NK-92 (cell line): ENCODE measurements around the gene LGALS1.
"Not testable (repeated sequence)": the region's sequence is repeated elsewhere in the genome, so short reads cannot be mapped to it uniquely, and the experiment has no call there.

Experiments used
- DNase-seq: peaks from one replicate; lab custom pipeline; 2025; ENCODE audit not compliant: unreplicated experiment; lab: John Stamatoyannopoulos, UW

The LGALS1 gene

DNA sequence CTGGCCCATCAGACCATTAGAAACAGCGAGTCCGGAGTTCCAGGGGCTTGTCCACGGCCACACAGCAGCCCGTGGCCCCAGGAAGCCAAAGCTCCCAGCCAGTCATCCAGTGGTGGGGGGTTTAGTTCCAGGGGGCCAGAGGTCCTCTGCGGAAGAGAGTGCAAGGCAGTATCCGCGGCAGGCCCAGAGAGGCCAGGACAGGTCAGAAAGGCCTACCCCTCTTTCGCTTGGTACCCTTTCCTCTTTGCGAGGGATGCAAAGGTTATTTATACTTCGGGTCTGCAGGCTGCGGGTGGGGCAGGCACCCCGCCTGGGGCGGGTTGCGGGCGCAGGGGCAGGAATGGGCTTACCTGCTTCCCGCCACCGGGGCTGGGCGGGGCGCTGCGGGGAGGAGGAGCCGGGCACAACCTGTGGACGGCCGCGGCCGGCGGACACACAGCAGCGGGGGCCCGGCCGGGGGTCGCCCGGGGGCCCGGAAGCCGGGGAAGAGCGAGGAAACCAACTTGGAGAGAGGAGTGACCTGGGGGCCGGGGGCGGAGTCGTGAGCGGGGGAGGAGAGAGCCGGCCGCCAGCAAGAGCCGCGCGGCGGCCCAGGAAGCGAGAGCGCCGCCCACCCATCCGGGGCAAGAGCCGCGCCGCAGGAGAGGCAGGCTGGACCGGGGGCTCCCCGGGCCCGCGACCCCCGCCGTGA, 36.2 kb upstream of the LGALS1 start, which contains the start of gene SH3BP1:
Gene SH3BP1, plus strand, starts transcription at position 600 of the 691 bp plus-strand sequence. CDS start 119 bp downstream, outside the sequence.
- no peak for DNase-seq

DNA sequence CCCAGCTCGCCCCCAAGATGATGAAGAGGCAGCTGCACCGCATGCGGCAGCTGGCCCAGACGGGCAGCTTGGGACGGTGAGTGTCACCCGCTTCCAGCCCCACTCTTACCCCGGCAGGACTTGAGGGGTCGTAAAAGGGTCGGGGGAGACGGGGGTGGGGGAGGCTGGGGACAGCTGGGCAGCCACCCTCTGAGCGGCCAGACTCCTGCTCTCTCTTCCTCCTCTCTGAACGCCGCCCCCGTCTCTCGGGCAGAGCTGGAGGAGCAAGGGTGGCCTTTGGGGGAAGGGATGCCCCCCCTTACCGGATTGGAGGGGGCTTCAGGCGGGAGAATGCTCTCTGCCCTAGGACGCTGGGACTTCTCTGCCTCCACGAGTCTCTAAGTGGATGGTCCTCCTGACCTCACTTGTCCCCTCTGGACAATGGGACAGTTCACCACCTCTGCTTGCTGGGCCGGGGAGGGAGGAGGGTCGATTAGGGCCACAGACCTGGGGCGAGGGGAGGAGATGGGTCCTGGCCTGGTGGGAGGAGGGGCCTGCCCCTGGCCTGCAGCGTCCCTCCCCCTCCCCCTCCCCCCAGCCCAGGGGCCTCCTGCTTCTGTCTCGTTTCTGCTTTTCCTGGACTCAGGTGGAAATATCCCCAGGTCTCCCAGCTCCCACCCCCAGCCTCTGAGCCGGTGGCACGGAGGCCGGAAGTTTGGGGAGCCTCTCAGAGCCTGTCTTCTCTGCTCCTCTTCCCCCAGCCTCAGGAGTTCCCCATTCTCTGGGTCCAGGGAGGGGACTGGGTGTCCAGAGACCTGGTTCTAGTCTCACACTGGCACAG, 35.5 kb upstream of the LGALS1 start:
- DNase-seq = no peak

DNA sequence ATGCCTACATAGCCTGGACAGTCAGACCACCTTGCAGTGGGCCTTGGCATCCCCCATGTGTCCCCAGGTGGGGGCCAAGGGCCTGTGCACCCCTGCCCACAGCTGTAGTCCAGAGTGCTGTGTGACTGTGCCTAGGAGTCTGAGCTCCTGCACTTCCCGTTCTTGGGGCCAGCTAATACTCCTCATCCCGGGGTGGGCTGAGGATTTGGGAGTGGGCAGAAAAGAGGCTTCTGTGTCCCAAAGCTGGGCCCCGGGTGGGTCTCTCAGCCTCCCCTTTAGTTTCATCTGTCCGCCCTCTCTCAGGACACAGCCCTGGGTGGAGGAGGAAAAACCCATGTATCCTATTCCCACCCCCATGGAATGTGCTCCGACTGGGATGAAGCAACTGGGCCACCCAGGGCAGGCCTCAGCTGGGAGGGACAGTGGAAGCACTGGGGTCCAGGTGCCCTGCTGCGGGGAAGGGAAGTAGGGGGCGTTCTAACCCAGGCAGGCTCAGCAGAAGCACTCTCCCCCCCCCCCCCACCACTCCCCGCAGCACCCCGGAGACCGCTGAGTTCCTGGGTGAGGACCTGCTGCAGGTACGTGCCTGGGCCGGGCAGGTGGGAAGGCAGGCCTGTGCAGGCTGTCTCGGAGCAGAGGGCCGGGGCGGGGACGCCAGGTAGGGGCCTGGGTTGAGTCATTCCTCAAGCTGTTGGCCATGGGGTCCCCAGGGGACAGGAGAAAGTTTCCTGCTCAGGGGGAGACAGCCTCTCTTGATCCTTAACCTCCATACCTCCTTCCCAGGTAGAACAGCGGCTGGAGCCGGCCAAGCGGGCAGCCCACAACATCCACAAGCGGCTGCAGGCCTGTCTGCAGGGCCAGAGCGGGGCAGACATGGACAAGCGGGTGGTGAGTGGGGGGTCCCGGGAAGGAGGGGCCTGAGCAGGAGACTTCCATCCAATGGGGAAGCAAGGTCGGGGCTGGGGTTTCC, 34.6 kb upstream of the LGALS1 start:
- DNase-seq = no peak

DNA sequence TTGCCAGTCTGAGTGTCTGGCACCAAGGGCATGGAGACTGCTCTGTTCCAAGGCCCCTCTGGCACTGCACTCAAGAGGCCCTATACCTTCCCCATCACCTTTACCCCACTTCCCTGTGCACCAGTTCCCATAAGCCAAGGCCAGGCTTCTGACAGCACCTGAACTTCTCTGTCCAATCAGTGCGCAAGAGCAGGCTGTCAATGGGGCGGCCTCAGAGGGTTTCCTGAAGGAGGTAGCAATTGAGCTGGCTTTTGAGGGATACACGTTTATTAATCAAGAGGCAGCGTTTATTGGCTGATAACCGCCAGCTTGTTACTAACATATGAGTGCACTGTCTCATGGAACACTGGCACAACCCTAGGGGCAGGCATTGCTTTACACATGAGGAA, 33.9 kb upstream of the LGALS1 start:
- no peak for DNase-seq

DNA sequence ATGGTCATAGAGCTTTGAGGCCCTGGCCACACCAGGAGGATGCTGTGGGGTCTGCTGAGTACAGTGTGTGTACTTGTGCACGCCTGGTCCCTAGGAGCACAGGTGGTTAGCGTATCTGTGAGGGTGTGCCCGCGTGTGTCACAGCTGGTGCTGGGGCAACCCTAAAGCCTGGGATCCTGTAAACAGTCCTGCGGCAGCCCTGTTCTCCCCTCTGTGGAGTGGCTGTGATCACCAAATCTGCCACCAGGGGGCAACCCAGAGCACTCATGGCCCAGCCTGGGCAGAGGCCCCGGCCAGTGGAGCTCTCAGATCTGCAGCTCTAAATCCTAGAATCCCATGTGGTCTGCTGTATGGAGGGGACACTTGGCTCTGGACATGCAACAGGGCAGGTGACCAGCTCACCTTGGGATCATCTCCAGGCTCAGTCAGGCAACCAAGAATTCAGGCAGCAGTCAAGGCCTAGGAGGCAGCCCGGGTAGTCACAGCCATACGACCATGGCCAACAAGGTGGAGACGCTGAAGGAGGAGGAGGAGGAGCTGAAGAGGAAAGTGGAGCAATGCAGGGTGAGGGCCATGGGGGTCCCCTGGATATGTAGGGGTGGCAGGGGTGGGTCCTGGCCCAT, 32.1 kb upstream of the LGALS1 start:
- no peak for DNase-seq

DNA sequence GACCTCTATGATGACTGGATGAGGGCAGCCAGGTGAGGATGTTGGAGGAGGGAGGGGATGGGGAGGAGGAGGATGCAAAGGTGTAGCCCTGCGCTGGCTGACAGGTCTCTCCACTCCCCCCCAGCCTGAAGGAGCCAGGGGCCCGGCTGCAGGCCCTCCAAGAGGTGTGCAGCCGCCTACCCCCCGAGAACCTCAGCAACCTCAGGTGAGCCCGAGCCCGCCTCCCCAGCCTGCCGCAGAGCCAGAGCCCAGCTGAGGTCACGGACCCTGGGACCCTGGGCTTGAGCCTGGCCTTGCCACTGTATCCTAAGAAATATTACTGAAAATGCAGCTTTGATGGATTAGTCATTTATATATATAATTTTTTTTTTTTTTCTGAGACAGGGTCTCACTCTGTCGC, 28.1 kb upstream of the LGALS1 start:
- DNase-seq = no peak

DNA sequence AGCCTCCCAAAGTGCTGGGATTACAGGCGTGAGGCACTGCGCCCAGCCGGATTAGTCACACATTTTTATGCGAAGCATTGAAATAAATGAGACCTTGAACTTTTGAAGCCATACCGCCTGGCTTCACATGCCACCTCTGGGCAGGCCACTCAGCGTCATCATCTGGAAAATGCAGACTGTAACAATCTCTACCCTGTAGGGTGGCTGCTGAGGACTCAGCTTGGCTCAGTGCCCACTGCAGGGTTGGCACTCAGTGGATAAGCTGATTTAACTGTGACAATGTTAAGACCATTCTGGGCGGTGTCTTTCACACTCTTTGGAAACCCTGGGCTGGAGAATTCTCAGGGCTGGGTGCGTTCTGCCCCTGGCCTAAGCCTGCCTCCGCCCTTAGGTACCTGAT, 27.5 kb upstream of the LGALS1 start:
- no peak for DNase-seq

DNA sequence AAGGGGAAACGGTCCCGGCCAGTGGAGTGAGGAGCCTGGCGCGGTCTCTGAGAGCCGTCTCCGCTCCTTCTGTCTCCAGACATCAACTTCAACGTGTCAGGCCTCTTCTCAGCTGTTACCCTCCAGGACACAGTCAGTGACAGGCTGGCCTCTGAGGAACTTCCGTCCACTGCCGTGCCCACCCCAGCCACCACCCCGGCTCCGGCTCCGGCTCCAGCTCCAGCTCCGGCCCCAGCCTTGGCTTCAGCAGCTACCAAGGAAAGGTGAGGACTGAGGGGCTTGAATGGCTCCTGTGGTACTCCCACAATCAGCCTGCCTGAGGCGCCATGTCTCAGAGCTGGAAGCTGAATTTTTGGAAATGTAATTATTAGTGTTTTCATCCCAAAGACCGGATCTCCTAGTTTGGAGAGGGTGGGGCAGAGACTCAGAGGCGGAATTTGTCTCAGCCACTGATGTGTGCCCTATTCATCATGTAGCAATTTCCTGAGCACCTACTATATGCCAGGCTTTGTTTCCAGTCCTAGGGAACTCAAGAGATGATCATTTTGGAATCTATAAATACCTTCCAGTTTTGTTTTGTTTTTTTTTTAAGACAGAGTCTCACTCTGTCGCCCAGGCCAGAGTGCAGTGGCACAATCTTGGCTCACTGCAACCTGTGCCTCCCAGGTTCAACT, 24.8 kb upstream of the LGALS1 start:
- DNase-seq = no peak

DNA sequence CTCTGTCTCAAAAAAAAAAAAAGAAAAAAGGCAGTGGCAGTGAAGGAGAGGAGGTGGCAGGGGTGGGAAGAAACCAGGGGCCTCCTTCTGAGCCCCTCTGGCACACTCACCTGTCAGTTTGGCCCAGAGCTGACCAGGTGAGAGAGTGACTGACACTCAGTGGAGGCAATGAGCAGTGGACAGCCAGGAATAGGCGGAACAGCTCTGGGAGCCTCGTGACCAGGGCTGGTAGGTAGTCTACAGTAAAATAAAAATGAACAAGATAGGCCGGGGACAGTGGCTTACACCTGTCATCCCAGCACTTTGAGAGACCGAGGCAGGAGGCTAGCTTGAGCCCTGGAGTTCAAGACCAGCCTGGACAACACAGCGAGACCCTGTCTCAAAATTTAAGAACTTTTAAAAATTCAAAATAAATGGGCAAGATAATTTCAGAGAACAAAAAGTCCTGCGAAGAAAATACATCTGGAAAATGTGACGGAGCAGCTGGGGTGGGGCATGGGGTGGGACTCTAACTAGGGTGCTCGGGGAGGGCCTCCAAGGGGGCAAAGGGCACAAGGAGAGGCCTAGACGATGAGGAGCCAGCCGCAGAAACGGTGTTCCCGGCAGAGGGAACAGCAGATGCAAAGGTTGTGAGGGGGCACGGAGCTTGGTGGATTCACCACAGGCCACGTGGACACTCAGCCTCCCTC, 20.7 kb upstream of the LGALS1 start:
- no peak for DNase-seq

DNA sequence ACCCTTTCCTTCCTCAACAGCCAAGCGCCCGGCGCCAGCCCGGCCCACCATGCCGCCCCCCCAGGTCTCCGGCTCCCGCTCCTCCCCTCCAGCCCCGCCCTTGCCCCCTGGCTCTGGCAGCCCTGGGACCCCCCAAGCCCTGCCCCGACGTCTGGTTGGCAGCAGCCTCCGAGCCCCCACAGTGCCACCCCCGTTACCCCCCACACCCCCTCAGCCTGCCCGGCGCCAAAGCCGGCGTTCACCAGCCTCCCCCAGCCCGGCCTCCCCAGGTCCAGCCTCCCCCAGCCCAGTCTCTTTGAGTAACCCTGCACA, 20.2 kb upstream of the LGALS1 start:
- no peak for DNase-seq

DNA sequence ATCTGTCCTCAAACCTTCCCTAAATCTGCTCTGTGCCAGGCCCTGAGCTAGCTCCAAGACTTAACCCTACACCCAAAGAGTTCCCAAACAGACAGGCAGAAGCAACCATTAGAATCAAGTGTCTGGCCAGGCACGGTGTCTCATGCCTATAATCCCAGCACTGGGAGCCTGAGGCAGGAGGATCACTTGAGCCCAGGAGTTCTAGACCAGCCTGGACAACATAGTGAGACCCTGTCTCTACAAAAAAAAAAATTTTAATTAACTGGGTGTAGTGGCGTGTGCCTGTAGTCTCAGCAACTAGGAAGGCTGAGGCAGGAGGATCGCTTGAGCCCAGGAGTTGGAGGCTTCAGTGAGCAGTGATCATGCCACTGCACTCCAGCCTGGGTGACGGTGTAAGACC, 18.9 kb upstream of the LGALS1 start:
- not testable (repeated sequence) for DNase-seq

DNA sequence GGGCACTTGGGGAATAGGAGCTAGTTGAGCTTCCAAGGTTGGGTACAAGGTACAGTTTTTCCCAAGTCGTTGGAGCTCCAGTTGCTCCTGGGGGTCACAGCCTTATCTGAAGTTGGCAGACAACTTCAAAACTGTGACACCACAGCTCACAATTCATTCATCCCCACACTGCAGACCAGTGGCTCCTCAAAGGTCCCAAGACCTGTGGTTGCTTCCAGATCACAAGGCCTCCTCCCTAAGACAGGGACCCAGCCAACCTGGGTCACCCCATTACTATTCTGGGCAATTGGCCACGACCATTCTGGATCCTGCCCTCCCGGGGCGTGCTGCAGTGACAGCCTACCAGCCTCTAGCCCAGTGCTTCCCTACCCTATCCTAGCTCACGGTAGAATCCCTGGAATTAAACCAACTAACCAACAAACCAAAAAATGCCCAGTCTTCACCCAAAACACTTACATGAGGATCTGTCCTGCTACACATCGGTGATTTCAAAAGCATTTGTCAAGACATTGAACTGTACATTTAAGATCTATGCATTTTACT, 17.8 kb upstream of the LGALS1 start:
- DNase-seq = no peak

DNA sequence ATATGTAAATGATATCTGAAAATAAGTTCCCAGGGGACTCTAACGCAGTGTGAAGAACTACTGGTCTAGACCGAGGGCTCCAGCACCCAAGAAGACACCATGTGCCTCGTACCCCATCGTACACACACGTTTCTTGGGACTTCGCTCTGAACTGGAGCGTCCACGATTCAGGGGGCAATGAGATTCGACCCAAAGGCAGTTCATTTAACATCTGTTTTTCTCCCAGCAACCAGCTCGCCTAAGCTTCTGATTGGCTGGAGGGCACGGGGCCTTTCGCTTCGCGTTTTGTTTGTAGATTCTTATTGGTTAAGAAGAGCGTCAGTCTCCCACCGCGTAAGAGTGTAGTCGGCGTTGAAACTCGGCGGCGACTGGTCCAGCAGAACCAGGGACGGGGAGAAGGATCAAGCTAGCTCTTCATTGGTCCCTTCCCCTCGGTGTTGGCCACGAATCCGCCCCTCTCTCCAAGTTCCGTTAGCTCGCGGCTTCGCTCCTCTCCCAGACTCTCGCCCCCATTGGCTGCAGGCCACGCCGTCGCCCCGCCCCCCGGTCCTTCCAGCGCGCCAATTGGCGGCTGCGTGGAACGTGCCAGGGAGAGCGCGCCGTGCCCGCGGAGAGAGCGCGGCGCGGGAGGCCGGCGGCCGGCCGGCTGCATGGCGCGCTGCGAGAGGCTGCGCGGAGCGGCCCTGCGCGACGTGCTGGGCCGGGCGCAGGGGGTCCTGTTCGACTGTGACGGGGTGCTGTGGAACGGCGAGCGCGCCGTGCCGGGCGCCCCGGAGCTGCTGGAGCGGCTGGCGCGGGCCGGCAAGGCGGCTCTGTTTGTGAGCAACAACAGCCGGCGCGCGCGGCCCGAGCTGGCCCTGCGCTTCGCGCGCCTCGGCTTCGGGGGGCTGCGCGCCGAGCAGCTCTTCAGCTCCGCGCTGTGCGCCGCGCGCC, 17.0 kb upstream of the LGALS1 start, which contains the start of gene PDXP:
Gene PDXP, plus strand, starts transcription at position 591 of the 933 bp plus-strand sequence. Its CDS starts 60 bp downstream, at position 651.
- DNase-seq = peak; percentile 80

DNA sequence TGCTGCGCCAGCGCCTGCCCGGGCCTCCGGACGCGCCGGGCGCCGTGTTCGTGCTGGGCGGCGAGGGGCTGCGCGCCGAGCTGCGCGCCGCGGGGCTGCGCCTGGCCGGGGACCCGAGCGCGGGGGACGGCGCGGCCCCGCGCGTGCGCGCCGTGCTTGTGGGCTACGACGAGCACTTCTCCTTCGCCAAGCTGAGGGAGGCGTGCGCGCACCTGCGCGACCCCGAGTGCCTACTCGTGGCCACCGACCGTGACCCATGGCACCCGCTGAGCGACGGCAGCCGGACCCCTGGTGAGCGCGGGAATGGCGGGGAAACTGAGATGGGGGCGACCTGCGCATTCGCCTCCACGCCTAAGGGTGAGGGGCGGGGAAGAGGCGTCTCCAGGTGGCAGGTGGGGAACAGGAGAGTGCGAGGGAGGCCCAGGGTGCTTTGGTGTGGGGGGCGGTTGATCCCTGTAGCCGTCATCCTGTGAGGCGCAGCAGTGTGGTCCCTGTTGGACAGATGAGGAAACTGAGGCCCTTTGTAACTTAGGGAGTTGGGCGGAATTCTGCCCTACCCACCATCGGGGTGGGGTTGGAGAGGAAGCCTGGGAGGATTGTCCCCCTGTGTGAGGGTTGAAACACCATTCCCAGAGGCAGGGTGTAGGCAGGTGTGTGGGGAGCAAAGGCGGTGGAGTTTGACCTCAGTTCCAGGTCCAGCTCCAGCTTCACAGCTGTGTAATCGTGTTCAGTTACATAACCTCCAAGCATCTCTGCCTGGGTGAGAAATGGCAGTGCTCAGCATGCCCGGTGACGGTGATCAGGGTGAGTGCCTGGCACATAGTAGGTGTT, 16.2 kb upstream of the LGALS1 start:
- no peak for DNase-seq

DNA sequence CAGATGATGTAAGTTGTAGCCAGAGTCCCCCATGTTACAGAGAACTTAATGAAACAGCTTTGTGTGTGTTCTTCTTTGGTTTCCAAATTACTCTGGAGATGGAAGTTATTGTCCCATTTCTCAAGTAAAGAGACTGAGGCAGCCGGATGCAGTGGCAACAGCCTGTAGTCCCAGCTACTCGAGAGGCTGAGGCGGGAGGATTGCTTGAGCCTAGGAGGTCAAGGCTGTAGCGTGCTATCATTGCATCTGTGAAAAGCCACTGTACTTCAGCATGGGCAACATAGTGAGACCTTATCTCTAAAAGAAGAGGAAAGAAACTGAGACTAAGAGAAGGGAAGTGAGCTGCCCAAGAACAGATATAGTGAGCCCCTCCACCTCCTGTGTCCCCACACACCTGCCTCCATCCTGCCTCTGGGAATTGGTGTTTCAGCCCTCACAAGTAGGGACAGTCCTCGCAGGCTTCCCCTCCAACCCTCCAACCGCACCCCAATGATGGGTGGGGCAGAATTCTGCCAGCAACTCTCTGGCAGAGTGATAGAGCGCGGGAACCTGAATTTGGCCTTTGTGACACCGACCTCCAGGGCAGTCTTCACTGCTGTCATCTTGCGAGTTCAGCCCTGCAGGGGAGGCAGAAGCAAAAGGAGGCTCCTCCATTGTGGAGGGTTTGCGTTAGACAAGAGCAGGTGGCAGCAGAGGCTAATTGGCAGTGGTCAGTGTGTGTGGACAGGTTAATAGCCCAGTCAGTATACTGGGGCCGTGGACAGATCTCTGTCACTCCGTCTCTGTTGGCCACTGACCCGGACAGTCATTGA, 15.3 kb upstream of the LGALS1 start:
- DNase-seq = no peak

DNA sequence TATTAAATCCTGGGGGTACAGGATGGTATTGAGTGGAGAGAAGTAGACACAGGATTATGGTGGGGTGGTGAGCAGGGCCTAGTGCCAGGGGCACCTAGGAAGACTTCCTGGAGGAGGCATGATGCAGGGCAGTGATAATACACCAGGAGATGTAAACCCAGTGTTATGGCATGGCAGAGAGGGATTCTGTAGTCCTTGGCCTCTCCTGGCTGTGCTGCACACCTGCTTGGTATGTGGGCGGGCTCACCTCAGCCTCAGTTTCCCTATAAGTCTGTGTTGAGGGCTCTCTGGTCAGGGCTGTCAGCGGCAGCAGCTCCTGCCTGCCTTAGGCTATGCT, 14.8 kb upstream of the LGALS1 start:
- no peak for DNase-seq
